Left renal cortex interstitium (tissue), 4 donors: ENCODE data around the gene SECISBP2. TPM values are rescaled to one million over a fixed set of nuclear protein-coding genes. Genes with fewer than 3 reads are reported as not detected.

Source experiments
- DNase-seq, 4 donors: peaks; one replicate each; pipeline ENCODE4 v3.0.0-alpha.2; 2013; ENCODE audit warnings: low read depth in 4 of 4, low spot score in 2 of 4, missing footprints in 1 of 4
- polyA plus RNA-seq, 4 donors: library from polyadenylated mRNA; unstranded; fragments of 120-200 nt; gene quantifications; one replicate each; pipeline ENCODE4 v1.2.1, GENCODE V29; 2013; ENCODE audit not compliant: insufficient read length in 4 of 4

The SECISBP2 gene
- polyA plus RNA-seq, 4 donors = 56.1 to 101 (median 80.3) TPM

GRCh38 chr9:89398621-89399020 lies 80.3 kb downstream of the SECISBP2 start:
- DNase-seq = no peak

- DNase-seq = no peak
Measured at GRCh38 chr9:89400403-89401116, 82.3 kb downstream of the SECISBP2 start.

DNA sequence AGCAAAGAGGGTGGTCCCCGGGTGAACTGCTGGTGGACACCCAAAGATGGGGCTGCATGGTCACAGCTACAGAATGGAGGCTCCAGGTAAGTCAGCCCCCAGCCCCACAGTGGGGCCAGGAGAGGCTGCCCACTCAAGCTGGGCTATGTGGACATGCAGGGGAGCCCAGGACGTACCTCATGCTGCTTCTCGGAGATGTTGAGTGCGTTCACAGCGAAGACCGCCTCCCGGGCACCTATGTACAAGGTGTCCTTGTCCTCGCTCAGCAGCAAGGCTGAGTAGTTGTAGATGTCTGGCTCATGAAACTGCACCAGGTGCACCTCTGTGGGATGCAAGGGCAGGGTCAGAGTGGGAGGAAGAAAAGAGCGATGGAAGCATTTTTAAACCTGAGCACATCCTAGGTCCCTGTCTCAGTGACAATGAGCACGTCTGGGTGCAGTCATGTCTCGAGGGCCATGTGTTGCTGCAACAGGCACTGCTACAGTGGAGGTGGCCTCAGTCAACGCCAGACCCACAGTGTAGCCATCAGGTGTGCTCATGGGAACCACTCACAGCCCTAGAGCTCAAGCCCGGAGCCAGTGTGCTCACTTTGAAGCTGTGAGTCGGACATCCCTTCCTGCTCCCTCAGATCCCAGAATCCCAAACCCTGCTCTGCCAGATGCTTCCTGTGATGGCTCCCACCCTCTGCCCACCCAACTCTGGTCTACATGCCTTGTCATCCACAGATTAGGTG lies 84.6 kb downstream of the SECISBP2 start:
- DNase-seq = no peak

DNA sequence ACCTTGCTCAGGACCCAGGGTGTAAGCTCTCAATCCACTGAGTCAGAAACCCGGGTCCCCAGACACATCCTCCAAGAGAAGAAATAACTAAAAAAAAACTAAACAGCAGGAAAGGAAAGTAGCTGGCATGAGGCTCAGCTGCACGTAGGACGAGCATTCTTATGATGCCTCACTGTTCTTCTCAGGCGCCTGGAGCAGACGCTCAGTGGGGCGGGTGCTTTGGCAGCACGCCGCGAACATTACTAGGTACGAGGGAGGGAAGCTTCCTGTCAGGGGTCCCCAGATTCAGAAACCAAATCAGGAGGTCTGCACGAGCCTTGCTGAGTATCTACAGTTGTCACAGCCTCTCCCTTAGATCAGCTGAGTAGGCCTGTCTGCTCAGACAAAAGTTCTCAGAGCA lies 85.8 kb downstream of the SECISBP2 start:
- no peak for DNase-seq

GRCh38 chr9:89405826-89406225 lies 87.5 kb downstream of the SECISBP2 start:
- DNase-seq = no peak

- no peak for DNase-seq
Measured at GRCh38 chr9:89407070-89407469, 88.8 kb downstream of the SECISBP2 start.

GRCh38 chr9:89408628-89409101 lies 90.4 kb downstream of the SECISBP2 start:
- DNase-seq = no peak

Other genes with a start within 250 kb of the SECISBP2 start
- gene SHC3, start 139.7 kb upstream of the SECISBP2 start, polyA plus RNA-seq = 1 to 10 TPM; 2.5 to 3.5 (median 2.9) TPM
- 100 to 1,000 TPM in 1 of 4 donors, 10 to 100 TPM in 3; 79.2 to 105 (median 89.4) TPM for gene CKS2, start 7.3 kb upstream of the SECISBP2 start, polyA plus RNA-seq
- gene SEMA4D, start 179.6 kb downstream of the SECISBP2 start, polyA plus RNA-seq = 10 to 100 TPM; 39.2 to 66.9 (median 45.5) TPM